NCI-H69 (cell line): ENCODE results near the gene RASAL2.

ENCODE experiments used
- DNase-seq: peaks from one replicate; lab custom pipeline; 2025; lab: John Stamatoyannopoulos, UW

Gene RASAL2

DNA sequence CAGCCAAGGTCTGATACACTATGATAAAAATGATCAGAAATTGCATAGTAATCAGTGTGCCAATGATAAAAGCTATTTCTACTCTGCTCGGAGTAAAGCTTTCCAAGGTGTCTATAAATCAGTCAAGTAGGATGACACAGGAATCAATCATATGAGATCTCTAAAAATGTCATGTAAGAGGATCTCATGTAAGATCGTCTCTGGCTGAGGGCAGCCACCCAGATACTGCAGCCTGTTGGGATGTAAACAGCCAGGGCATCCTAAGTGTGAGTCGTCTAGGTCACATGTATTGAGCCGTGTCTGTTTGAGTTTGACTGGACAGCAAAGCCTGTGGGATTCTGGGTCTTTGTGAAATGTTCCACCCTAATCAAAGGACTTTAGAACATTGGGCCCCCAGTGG lies 416.3 kb downstream of the RASAL2 start:
- no peak for DNase-seq

DNA sequence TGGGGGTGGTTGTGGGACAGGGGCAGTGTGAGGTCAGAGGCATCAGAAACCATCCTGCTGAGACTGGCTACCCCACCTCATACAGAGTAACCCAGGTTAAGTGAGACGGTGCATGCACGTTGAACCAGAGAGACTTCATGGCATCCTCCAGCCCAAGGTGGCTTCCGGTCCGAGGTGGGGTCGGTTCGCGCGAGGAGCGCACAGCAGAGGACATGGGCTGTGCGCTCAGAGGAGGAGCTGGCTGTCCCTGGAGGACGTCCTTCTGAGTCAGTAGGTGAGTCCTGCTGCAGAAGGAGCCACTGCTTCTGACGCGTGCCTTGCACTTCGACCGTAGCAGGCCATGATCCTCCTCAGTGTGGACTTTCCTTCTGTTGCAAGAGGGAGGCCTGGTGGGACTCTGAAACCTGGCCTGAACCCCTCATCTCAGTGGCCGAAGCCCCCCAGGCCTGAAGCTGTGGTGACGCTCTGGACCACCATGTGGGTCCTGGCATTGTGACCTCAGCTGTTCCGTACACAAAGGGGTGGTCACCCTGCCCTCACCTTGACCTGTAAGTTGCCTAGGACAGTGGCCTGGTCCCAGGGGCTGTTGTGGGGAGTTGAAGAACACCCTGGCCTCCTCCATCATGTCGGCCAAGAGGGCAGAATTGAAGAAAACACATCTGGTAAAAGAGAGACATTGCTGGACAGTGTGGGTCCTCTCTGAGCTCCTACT lies 418.8 kb downstream of the RASAL2 start, which contains the start of gene TEX35:
Gene TEX35, plus strand, starts transcription at position 544 of the 712 bp plus-strand sequence. Its CDS starts 80 bp downstream, at position 624.
- DNase-seq, result no peak

- peak; percentile 63 for DNase-seq
These were observed 419.5 kb downstream of the RASAL2 start for GRCh38 chr1:178513278-178513983.

- DNase-seq, result no peak
These were observed 422.2 kb downstream of the RASAL2 start for GRCh38 chr1:178516110-178516509.

DNA sequence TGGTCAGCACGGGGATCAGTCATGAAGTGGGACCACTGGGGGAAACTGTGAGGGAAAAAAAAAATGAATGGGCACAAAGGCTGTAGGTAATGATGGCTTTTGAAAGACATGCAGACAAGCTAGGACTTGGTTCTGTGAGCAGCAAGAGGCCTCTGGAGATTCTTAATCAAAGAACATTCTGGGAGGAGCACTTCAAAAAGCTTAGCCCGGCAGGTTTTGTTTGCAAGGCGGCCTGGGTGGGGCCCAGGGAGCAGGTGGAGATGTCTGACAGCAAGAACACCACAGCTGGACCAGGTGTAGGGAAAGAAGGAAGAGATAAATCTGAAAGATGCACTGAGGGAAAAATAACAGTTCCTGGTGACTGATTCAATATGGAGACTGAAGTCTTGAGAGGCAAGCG lies 425.0 kb downstream of the RASAL2 start:
- peak; percentile 62 for DNase-seq

DNA sequence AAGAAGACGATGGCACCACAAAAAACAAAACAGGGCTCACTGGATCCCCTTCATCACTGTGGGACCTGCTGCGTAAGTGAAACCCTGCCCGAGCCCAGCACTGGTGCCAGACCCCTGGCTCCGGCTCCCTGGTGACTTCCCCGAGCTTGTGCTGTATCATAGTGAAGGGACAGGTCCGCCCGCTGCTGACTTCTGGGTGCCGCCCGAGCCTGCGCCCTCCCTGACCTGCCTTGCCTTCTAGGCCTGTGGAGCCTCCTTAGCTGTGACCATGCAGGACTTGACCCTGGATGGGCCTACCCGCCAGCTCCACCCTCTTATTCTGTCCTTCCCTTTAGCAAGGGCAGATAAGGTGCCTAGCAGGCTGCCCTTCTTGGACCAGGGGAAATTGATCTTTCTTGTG lies 426.9 kb downstream of the RASAL2 start:
- DNase-seq, result no peak

- DNase-seq, result no peak
These were observed 427.3 kb downstream of the RASAL2 start for GRCh38 chr1:178521241-178521640.

- DNase-seq, result no peak
These were observed 433.2 kb downstream of the RASAL2 start for GRCh38 chr1:178527117-178527516.

DNA sequence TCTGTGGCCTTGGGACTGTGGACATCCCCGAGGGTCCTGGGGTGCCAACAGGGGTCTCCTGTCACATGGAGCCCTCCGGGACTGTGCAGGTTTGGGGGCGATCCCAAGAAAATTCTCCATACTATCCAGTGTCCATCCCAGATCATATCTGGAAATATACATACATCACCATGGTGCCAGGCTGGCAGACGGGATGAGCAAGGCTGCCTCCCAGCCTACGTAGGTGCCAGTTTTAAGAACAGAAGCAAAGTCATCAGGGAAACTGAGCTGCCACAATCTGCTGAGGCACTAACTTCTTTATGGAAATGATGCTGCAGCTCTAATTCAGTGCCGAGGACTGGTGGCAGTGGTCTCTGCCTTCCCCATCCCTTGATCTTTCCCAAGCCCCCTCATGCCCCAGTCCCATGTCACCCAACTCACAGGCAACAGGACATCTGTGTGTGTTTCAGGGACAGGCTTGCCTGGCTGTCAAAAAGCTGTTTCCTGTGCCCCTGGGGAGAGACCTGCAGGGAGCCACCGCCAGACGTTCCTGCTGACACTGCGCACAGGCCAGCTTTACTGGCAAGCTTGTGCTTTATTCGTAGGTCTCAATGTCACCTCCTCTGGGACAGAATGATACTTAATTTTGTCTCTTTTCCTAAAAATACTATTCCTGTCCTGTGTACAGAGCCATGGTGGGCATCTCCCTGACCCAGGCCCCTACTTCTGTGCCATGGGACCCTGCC lies 434.5 kb downstream of the RASAL2 start:
- DNase-seq, result peak; percentile 46

- no peak for DNase-seq
These were observed 435.0 kb downstream of the RASAL2 start for GRCh38 chr1:178528953-178529335.

GRCh38 chr1:178529364-178530036 lies 435.6 kb downstream of the RASAL2 start:
- no peak for DNase-seq

- DNase-seq, result peak; percentile 52
These were observed 436.1 kb downstream of the RASAL2 start for GRCh38 chr1:178530037-178530402.

DNA sequence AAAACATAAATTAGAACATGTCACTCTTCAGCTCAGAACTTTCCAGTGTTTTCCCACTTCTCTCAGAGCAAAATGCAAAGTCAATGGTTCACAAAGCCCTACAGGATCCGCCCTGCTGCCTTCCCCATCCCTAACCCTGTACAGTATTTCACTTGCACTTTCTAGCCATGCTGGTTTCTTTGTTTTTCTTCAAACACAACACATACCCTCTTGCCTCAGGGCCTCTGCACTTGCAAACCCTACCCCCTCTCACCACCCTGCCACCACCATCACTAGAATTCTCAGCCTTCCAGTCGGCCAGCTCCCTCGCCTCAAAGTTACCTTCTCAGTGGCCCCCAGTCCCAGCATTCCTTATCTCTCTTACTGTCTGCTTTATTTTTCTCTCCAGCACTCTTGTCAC lies 436.6 kb downstream of the RASAL2 start:
- DNase-seq, result no peak

- DNase-seq, result peak; percentile 46
These were observed 438.0 kb downstream of the RASAL2 start for GRCh38 chr1:178531887-178532286.

DNA sequence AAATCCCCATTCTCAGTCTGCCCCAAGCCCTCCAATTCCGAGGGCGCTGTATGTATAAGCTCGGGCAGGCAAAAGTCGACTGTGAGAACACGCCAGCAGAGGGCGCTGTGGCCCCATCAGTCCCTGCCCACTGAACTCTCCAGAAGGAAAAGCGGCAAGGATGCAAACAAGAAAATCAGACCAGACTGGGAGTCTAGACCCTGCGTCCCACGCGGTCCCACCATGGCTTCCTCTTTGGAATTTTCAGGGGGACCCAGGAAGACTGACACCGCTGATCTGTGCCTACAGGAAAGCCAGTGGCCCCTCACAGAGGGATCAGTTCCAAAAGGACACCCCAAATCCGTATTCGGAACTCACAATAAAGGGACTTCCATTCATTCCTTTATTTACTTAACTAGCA lies 438.5 kb downstream of the RASAL2 start:
- DNase-seq, result peak; percentile 71

DNA sequence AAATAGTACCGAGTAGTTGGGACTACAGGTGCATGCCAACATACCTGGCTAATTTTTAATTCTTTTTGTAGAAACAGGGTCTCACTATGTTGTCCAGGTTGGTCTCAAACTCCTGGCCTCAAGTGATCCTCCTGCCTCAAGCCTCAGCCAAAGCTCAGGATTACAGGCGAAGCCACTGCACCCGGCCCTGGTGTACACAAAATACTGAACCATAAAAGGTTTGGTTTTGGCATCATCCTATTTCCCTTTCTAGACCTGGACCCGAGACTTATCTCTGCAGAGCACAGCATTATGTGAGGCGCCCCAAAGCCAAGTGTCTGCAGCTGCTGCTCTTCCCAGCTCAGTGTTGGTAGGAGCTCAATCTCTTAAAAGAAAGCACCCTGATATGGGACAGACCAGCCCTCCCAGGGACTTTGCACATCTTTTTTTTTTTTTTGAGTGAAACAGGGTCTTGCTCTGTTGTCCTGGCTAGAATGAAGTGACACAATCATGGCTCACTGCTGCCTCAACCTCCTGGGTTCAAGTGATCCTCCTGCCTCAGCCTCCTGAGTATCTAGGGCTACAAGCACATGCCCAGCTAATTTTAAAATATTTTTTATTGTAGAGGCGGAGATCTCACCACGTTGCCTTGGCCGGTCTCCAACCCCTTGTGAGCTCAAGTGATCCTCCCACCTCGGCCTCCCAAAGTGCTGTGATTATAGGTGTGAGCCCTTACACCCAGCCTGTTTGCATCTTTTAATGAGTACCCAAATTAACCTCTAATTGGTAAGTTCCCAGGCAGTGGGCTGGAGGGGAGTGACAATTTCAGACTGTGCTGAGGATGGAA lies 439.4 kb downstream of the RASAL2 start:
- DNase-seq, result peak; percentile 40
